ENCODE results near the gene NDUFB4.

Gene NDUFB4

DNA sequence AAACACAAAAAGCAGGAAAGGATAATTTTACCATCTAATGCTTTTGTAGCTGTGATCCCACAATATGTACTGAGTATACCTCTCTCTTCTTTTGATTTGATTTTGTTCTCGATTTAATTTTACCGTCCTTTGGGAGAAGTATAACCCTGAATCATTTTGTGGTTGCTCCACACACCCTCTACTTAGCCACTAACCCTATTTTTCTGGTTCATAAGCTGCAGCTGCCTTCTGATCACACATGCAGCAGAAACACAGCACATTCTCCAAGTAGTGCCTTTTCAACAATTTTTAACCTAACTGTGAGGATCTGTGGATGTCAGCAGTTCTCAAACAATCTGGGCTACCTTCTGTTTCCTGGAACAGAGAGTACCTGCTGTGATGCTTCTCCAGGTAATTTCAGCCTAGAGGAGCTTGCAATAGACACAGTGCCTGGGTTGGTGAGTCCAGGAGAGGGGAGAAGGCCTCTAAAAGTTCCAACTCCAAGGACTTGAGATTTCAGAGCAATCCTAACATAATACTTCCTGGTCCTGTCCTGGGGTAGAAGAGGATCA lies 45.6 kb downstream of the NDUFB4 start:
- no peak for DNase-seq

DNA sequence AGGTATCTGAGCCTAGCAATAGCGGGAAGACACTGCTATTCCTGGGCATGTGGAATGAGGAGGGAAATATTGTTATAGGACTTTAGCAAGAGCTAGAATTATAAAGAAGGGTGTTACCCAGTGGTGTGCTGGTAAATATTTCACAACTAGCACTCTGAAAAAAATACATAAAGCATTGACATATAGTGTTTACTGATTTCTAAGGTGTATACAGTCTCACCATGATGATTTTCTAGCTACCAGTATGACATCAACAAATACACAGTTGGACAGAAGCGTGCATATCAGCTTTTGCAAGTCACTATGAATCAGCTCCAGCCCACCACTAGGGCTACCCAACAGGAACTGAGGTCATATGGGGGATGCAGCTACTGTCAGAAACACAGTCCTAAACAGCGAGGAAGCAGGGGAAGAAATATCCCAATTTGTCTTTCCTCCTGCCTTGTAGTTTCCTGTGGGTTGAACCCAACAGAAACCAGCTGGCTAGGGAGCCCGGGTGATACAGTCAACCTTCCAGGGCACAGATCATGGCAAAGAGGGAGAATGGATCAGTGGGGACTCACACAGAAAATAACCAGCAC lies 46.3 kb downstream of the NDUFB4 start:
- DNase-seq = no peak

DNA sequence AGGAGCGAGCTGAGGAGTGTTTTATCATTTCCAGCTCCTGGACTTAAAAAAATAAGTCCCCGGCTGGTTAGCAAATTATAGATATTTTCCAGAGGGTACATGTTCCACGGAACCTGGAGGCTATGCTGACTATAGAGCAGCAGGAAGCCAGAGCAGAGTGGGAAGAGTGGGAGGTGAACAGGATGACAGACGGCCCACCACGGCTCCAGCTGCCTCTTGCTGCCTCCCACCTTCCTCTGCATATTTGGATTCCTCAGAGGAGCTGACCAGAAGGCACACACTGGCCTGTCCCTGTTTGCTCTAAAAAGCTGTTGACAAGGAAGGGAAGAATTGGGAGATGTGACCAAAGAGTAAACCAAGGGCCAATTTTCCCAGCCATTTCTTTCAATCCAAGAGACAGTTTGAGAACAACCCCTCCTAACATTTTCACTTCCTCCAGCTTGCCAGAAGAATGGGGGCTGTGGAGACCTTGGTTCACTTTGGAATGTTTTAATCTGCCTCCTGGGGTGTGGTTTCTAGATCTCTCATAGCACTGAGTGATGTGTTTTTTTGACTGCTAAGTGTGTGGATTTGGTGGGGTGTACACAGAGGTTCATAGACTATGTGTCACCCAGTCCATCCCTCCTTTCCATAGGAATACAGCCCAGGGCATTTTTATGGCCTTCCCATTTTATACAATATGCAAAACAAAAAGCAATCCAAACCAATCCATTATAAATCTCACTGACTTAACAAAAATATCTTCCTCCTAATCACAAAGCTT lies 49.1 kb downstream of the NDUFB4 start:
- DNase-seq = no peak

DNA sequence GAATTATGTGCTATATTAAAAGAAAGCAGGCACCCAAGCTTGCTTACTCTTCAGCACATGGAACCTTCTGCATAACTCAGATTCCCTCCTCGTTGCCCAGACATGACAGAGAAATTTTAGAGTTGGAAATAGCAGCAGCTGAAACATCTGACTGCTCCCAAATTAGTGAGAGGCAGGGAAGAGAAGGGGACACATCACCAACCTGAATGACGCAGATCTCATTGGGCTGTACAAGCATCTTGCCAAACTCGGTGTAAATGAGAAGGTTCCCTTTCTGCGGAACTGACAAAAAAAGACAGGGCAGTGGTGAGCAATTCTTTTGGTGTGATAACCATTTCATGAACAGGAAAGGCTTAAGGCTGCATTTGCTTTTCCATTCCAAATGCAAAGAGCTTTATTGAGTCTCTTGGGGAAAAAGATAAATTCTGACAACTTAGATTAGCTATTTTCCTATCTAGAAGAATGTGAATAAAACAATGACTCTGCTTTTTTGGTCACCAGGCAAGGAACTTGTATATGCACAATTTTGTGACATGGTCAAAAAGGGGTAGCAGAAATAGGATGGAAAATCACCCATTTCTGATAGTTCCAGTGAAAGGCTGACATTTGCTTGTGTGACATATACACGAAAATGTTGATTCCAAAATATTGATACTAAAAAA lies 50.8 kb downstream of the NDUFB4 start:
- DNase-seq = no peak

DNA sequence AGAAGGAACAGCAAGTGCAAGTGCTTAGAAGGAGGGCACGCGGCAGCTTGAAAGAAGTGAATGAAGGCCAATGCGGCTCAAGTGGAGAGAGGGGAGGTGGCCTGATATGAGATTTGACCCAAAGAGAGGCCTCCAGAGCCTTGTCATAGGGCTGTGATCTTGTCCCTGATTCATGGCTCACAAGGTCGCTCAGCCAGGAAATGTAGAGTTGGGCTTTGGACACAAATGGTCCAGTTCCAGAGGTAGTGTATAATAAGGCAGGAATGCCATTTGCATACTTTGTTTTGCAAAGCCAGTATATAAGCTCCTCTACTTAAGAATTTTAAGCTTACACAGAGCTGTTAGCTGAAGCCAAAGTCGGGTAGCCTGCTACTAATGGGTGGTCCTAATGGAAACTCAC lies 52.2 kb downstream of the NDUFB4 start:
- no peak for DNase-seq

- no peak for DNase-seq
Observed at GRCh38 chr3:120649830-120650233, 53.7 kb downstream of the NDUFB4 start.

DNA sequence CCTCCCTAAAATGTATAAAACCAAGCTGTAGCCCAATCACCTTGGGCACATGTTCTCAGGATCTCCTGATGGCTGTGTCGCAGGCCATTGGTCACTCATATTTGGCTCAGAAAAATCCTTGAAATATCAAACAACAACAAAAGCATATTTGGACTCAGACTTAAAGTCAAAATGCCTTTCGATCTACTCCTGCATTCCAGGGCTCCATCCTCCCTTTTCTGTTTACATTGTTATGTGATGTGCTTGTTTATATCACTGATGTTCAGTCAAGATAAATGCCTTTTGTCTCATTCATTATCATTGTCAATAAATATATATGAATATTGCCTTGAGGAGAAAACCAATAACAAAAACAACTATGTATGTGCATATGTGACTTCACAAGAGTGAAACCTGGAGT lies 54.2 kb downstream of the NDUFB4 start:
- no peak for DNase-seq
